Neural progenitor cell (in vitro differentiated cells): Measurements from ENCODE around the gene FHOD1. TPM values are rescaled to one million over a fixed set of nuclear protein-coding genes. Genes with fewer than 3 reads are reported as not detected.

Experiments
- DNase-seq: peaks from one replicate; pipeline ENCODE4 v3.0.0-alpha.2; 2016; ENCODE audit warnings: low spot score
- H2AFZ ChIP-seq: fragments of 200-600 bp; sonication (generic); replicated peaks from 2 replicates; pipeline ENCODE4 v1.6.1; 2016; ENCODE audit warnings: antibody characterized with exemption
- H3F3A ChIP-seq: fragments of 200-600 bp; sonication (generic); 2 replicates; pipeline ENCODE4 v1.6.1; 2016; ENCODE audit warnings: antibody characterized with exemption, low read depth
- H3K27ac ChIP-seq: fragments of 200-600 bp; sonication (generic); 2 replicates; pipeline ENCODE4 v1.5.1; 2016; ENCODE audit warnings: mild to moderate bottlenecking
- H3K27me3 ChIP-seq: fragments of 200-600 bp; sonication (generic); 2 replicates; pipeline ENCODE4 v1.6.1; 2016; ENCODE audit warnings: mild to moderate bottlenecking, moderate library complexity
- H3K36me3 ChIP-seq: fragments of 200-600 bp; sonication (generic); 2 replicates; pipeline ENCODE4 v1.5.1; 2016
- H3K4me1 ChIP-seq: fragments of 200-600 bp; sonication (generic); 2 replicates; pipeline ENCODE4 v1.6.1; 2016; ENCODE audit warnings: mixed run types
- H3K4me2 ChIP-seq: fragments of 200-600 bp; sonication (generic); 2 replicates; pipeline ENCODE4 v1.6.1; 2016
- H3K4me3 ChIP-seq: fragments of 200-600 bp; sonication (generic); 2 replicates; pipeline ENCODE4 v1.5.1; 2016
- H3K79me2 ChIP-seq: fragments of 200-600 bp; sonication (generic); 2 replicates; pipeline ENCODE4 v1.6.1; 2016; ENCODE audit warnings: low read depth
- H3K9ac ChIP-seq: fragments of 200-600 bp; sonication (generic); 2 replicates; pipeline ENCODE4 v1.6.1; 2016
- H3K9me3 ChIP-seq: fragments of 200-600 bp; sonication (generic); 2 replicates; pipeline ENCODE4 v1.5.1; 2016; ENCODE audit warnings: low read depth
- H4K20me1 ChIP-seq: fragments of 200-600 bp; sonication (generic); 2 replicates; pipeline ENCODE4 v1.6.1; 2016; ENCODE audit warnings: low read depth
- H3K27ac Mint-ChIP-seq: 3 replicates; pipeline ENCODE4 v1.8.0; 2021; ENCODE audit warnings: mixed read lengths
- H3K27me3 Mint-ChIP-seq: 2 replicates; pipeline ENCODE4 v1.8.0; 2022; ENCODE audit warnings: low read depth, mild to moderate bottlenecking, inconsistent platforms, moderate library complexity, mixed read lengths; ENCODE audit not compliant: insufficient read depth
- H3K36me3 Mint-ChIP-seq: 3 replicates; pipeline ENCODE4 v1.8.0; 2021; ENCODE audit warnings: mixed read lengths
- H3K4me1 Mint-ChIP-seq: 3 replicates; pipeline ENCODE4 v1.8.0; 2021; ENCODE audit warnings: mixed read lengths
- H3K4me3 Mint-ChIP-seq: 3 replicates; pipeline ENCODE4 v1.8.0; 2021; ENCODE audit warnings: mild to moderate bottlenecking, moderate library complexity, mixed read lengths
- H3K9me3 Mint-ChIP-seq: 3 replicates; pipeline ENCODE4 v1.8.0; 2020; ENCODE audit warnings: mixed read lengths
- EZH2 ChIP-seq: fragments of 200-600 bp; sonication (generic); IDR thresholded peaks from 2 replicates; pipeline ENCODE4 v1.6.1; 2017; ENCODE audit warnings: antibody characterized with exemption, mild to moderate bottlenecking, moderate library complexity
- EZH2phosphoT487 ChIP-seq: fragments of 200-600 bp; sonication (generic); IDR thresholded peaks from 2 replicates; pipeline ENCODE4 v1.6.1; 2017; ENCODE audit warnings: antibody characterized with exemption
- total RNA-seq: library from RNA; depleted of rRNA; stranded (reverse); fragments of >200 nt; gene quantifications from 2 replicates; pipeline ENCODE4 v1.2.3, GENCODE V29; 2015; ENCODE audit warnings: low replicate concordance
- TF ChIP-seq, protein P1 (sequence below): fragments of 200-600 bp; sonication (generic); IDR thresholded peaks from 2 replicates; pipeline ENCODE4 v1.5.1; 2017; ENCODE audit warnings: antibody characterized with exemption, mild to moderate bottlenecking

Gene FHOD1
- total RNA-seq, 1 donor from 2014 or later = 5.5 TPM

DNA sequence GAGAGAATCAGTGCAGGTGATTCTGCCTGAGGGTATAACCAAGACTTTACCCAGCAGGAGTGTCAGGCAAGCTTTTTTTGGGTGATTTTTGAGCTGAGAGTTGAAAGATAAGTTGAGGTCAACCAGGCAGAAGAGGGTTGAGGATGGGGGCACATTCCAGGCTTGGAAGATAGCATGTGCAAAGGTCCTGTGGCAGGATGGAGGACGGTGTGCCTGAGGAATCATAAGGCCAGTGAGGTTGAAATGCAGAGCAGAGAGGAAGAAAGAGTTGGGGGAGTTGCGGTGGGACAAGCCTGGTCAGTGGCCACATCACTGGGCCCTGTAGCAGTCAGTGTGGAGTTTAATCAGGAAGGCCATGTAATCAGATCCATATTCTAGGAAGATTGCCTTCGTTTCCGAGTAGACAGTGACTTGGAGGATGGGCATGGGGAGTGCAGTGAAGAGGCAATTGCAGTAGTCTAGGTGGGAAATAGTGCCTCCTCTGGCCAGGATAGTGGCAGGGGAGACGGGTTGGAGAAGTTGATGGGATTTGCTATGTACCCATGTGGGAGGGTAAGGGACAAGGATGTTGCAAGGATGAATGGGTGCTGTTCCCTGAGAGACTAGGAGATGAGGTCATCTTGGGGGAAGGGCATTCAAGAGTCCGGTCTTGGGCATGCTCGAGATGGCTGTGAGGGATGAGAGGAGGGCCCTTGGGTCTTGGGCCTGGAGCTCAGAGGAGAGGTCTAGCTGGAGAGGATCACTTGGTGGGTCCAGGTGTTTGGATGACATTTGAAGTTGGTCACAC lies 36.0 kb upstream of the FHOD1 start:
- H2AFZ ChIP-seq = no peak overlapping the region
- H3K4me2 ChIP-seq = no peak overlapping the region
- Mint-ChIP-seq H3K4me3 (no peak overlapping the region), H3K4me1 (no peaks in the 10 kb centered on the region), H3K27me3 (peaks cover 18% of the 10 kb centered on the region), H3K9me3 (no peaks in the 10 kb centered on the region), H3K36me3 (no peaks in the 10 kb centered on the region), H3K27ac (peak overlapping the region; percentile 67)
- H4K20me1 ChIP-seq = no peaks in the 10 kb centered on the region
- no peaks in the 10 kb centered on the region for H3K9me3 ChIP-seq
- no peaks in the 10 kb centered on the region for H3F3A ChIP-seq
- no peak overlapping the region for H3K27ac ChIP-seq
- H3K4me1 ChIP-seq = no peaks in the 10 kb centered on the region
- no peaks in the 10 kb centered on the region for H3K36me3 ChIP-seq
- TF ChIP-seq EZH2phosphoT487 = no peak
- TF ChIP-seq, protein P1, sequence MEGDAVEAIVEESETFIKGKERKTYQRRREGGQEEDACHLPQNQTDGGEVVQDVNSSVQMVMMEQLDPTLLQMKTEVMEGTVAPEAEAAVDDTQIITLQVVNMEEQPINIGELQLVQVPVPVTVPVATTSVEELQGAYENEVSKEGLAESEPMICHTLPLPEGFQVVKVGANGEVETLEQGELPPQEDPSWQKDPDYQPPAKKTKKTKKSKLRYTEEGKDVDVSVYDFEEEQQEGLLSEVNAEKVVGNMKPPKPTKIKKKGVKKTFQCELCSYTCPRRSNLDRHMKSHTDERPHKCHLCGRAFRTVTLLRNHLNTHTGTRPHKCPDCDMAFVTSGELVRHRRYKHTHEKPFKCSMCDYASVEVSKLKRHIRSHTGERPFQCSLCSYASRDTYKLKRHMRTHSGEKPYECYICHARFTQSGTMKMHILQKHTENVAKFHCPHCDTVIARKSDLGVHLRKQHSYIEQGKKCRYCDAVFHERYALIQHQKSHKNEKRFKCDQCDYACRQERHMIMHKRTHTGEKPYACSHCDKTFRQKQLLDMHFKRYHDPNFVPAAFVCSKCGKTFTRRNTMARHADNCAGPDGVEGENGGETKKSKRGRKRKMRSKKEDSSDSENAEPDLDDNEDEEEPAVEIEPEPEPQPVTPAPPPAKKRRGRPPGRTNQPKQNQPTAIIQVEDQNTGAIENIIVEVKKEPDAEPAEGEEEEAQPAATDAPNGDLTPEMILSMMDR = no peak
- TF ChIP-seq EZH2 = no peak
- H3K79me2 ChIP-seq = no peaks in the 10 kb centered on the region
- no peak overlapping the region for H3K9ac ChIP-seq
- no peak overlapping the region for H3K4me3 ChIP-seq
- H3K27me3 ChIP-seq = peaks cover 21% of the 10 kb centered on the region
- DNase-seq = no peak

DNA sequence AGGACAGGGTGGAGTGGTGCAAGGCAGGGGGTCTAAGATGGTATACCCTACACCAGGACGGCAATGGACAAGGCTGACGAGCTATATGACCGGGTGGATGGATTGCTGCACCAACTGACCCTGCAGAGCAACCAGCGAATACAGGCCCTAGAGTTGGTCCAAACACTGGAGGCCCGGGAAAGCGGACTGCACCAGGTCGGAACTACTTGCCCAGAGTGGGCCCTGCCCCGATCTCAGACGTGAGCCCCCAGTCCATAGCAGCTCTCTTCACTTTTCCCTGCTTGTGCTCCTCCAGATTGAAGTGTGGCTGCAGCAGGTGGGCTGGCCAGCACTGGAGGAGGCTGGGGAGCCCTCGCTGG lies 35.1 kb upstream of the FHOD1 start:
- Histone ChIP-seq H3K4me2 (no peak overlapping the region), H3K27ac (no peak overlapping the region), H3K4me1 (no peaks in the 10 kb centered on the region), H3F3A (no peaks in the 10 kb centered on the region), H4K20me1 (no peaks in the 10 kb centered on the region), H3K9ac (no peak overlapping the region), H3K9me3 (no peaks in the 10 kb centered on the region), H3K79me2 (no peaks in the 10 kb centered on the region), H3K4me3 (no peak overlapping the region), H3K27me3 (peaks cover 23% of the 10 kb centered on the region), H3K36me3 (no peaks in the 10 kb centered on the region), H2AFZ (no peak overlapping the region)
- H3K27ac Mint-ChIP-seq = no peak overlapping the region
- H3K4me1 Mint-ChIP-seq = no peaks in the 10 kb centered on the region
- H3K4me3 Mint-ChIP-seq = no peak overlapping the region
- no peak for DNase-seq
- TF ChIP-seq, protein P1 = no peak
- H3K27me3 Mint-ChIP-seq = peaks cover 19% of the 10 kb centered on the region
- no peaks in the 10 kb centered on the region for H3K9me3 Mint-ChIP-seq
- H3K36me3 Mint-ChIP-seq = no peaks in the 10 kb centered on the region

DNA sequence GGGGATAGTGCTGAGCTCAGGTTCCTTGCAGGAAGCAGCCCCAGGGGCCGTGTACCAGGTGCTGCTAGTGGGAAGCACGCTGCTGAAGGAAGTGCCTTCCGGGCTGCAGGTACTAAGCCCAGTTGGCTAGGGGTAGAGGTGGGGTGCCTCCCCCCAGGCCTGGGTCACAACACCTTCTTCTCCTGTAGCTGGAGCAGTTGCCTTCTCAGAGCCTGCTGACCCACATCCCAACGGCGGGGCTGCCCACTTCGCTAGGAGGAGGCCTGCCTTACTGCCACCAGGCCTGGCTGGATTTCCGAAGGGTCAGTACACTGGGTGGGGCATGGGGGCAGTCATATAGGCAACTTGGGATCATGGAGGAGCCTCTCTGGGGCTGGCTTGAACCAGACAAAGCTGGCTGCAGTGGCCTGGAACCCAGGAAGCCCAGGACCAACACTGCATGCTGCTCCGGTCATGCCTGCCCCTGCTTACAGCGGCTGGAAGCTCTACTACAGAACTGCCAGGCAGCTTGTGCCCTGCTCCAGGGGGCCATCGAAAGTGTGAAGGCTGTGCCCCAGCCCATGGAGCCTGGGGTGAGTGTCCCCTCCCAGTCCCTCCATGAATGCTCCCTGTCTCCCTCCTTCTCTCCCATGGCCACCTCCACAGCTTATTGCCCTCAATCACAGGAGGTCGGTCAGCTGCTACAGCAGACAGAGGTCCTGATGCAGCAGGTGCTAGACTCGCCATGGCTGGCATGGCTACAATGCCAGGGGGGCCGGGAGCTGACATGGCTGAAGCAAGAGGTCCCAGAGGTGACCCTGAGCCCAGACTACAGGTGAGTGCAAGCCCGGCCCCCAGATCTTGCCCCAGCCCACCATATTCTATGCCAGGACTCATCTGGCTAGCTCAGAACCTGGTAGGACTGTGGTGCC lies 34.5 kb upstream of the FHOD1 start:
- H3K27ac Mint-ChIP-seq = no peak overlapping the region
- no peaks in the 10 kb centered on the region for H3K36me3 Mint-ChIP-seq
- no peaks in the 10 kb centered on the region for H3K4me1 ChIP-seq
- no peaks in the 10 kb centered on the region for H4K20me1 ChIP-seq
- TF ChIP-seq EZH2 (no peak), EZH2phosphoT487 (no peak)
- TF ChIP-seq, protein P1 = no peak
- no peaks in the 10 kb centered on the region for H3K79me2 ChIP-seq
- H3K36me3 ChIP-seq = no peaks in the 10 kb centered on the region
- no peak overlapping the region for H2AFZ ChIP-seq
- no peaks in the 10 kb centered on the region for H3K4me1 Mint-ChIP-seq
- no peaks in the 10 kb centered on the region for H3K9me3 ChIP-seq
- H3K4me3 ChIP-seq = no peak overlapping the region
- peaks cover 23% of the 10 kb centered on the region for H3K27me3 Mint-ChIP-seq
- no peak overlapping the region for H3K4me2 ChIP-seq
- H3F3A ChIP-seq = no peaks in the 10 kb centered on the region
- H3K9me3 Mint-ChIP-seq = no peaks in the 10 kb centered on the region
- peaks cover 23% of the 10 kb centered on the region for H3K27me3 ChIP-seq
- no peak for DNase-seq
- H3K4me3 Mint-ChIP-seq = no peak overlapping the region
- no peak overlapping the region for H3K27ac ChIP-seq
- no peak overlapping the region for H3K9ac ChIP-seq
